Osteocyte (in vitro differentiated cells): ENCODE measurements around the gene APH1B. TPM values are rescaled to one million over a fixed set of nuclear protein-coding genes. Genes with fewer than 3 reads are reported as not detected.

ENCODE experiments used
- DNase-seq: peaks from one replicate; pipeline ENCODE4 v3.0.0; 2021; ENCODE audit warnings: mixed read lengths; ENCODE audit not compliant: unreplicated experiment; ENCODE audit errors: extremely low spot score
- H3K27ac Mint-ChIP-seq: one replicate; pipeline ENCODE4 v1.8.0; 2021; ENCODE audit warnings: mild to moderate bottlenecking, mixed read lengths; ENCODE audit not compliant: unreplicated experiment
- H3K27me3 Mint-ChIP-seq: one replicate; pipeline ENCODE4 v1.8.0; 2021; ENCODE audit warnings: mixed read lengths; ENCODE audit not compliant: unreplicated experiment
- H3K36me3 Mint-ChIP-seq: one replicate; pipeline ENCODE4 v1.8.0; 2021; ENCODE audit warnings: mixed read lengths; ENCODE audit not compliant: unreplicated experiment
- H3K4me1 Mint-ChIP-seq: one replicate; pipeline ENCODE4 v1.8.0; 2021; ENCODE audit warnings: mixed read lengths; ENCODE audit not compliant: unreplicated experiment
- H3K4me3 Mint-ChIP-seq: one replicate; pipeline ENCODE4 v1.8.0; 2021; ENCODE audit warnings: mild to moderate bottlenecking, moderate library complexity, mixed read lengths; ENCODE audit not compliant: unreplicated experiment
- H3K9me3 Mint-ChIP-seq: one replicate; pipeline ENCODE4 v1.8.0; 2021; ENCODE audit warnings: mixed read lengths; ENCODE audit not compliant: unreplicated experiment
- CTCF ChIP-seq: fragments of 200-600 bp; sonication (generic); IDR thresholded peaks from 2 replicates; pipeline ENCODE4 v1.5.0; 2021; ENCODE audit warnings: antibody characterized with exemption, mild to moderate bottlenecking, moderate library complexity
- total RNA-seq: library from RNA; stranded (reverse); gene quantifications from 2 replicates; pipeline ENCODE4 v1.2.1, GENCODE V29; 2021

The APH1B gene
- total RNA-seq, 1 donor from 2014 or later = 13.9 TPM

DNA sequence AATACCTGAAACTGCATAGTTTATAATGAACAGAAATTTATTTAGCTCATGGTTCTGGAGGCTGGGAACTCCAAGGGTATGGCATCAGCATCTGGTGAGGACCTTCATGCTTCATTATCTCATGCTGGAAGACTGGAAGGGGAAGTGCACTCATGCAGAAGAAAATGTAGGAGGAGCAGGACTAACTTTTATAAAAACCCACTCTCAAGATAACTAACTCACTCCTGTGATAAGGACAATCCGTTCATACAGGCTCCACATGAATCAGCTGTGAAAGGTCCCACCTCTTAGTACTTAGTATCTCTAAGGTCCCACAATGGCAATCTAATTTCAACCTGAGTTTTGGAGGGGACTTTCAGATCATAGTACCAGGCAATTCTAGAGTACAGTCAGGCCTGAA, 33.6 kb upstream of the APH1B start:
- no peak for DNase-seq
- Mint-ChIP-seq H3K9me3 (no peaks in the 10 kb centered on the region), H3K27me3 (no peaks in the 10 kb centered on the region), H3K36me3 (peaks cover 7% of the 10 kb centered on the region), H3K4me1 (peaks cover 40% of the 10 kb centered on the region), H3K27ac (peak overlapping the region; percentile 81), H3K4me3 (no peak overlapping the region)
- no peak for TF ChIP-seq CTCF

GRCh38 chr15:63244399-63244798, 33.0 kb upstream of the APH1B start:
- DNase-seq = no peak
- no peak overlapping the region for H3K4me3 Mint-ChIP-seq
- H3K27ac Mint-ChIP-seq = peak overlapping the region; percentile 81
- no peak for TF ChIP-seq CTCF
- no peaks in the 10 kb centered on the region for H3K9me3 Mint-ChIP-seq
- H3K36me3 Mint-ChIP-seq = peaks cover 11% of the 10 kb centered on the region
- H3K27me3 Mint-ChIP-seq = no peaks in the 10 kb centered on the region
- H3K4me1 Mint-ChIP-seq = peaks cover 36% of the 10 kb centered on the region

DNA sequence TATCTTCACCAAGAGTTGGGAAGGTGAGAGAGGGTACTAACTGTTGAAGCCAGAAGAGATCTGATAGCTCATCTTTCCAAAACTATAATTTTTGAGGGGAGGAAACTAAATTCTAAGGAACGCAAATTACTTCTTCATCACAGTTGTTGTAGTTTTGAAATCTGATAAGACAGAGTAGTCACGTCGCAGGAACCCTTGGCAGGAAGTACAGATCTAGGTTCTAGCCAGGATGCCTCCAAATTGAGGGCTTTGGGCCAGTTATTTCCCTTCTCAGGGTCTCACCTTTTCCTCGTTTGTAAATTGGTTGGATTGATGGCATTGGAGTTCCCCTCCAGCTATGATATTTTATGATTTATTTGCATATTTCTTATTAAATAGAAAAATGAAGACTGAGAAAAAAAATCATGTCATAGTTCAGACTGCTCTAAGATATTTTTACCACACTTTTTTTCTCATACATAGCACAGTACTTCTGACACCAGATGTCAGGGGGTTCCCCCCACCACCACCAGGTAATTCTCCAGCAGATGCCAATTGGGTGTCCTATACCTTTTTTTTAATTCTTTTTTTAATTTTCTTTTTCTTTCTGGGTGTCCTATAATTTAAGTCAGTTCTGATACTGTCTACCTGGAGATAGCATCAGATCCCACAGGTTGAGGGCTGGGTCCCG, 32.3 kb upstream of the APH1B start:
- no peak for DNase-seq
- Mint-ChIP-seq H3K36me3 (peaks cover 13% of the 10 kb centered on the region), H3K27ac (peak overlapping the region; percentile 81), H3K27me3 (no peaks in the 10 kb centered on the region), H3K4me1 (peaks cover 37% of the 10 kb centered on the region), H3K9me3 (no peaks in the 10 kb centered on the region), H3K4me3 (no peak overlapping the region)
- no peak for TF ChIP-seq CTCF

GRCh38 chr15:63246691-63247469, 30.5 kb upstream of the APH1B start:
- H3K27ac Mint-ChIP-seq = no peak overlapping the region
- peaks cover 41% of the 10 kb centered on the region for H3K4me1 Mint-ChIP-seq
- H3K27me3 Mint-ChIP-seq = no peaks in the 10 kb centered on the region
- H3K36me3 Mint-ChIP-seq = peaks cover 20% of the 10 kb centered on the region
- H3K9me3 Mint-ChIP-seq = no peaks in the 10 kb centered on the region
- TF ChIP-seq CTCF = no peak
- no peak for DNase-seq
- H3K4me3 Mint-ChIP-seq = no peak overlapping the region

GRCh38 chr15:63250312-63250965, 27.0 kb upstream of the APH1B start:
- H3K4me1 Mint-ChIP-seq = peaks cover 28% of the 10 kb centered on the region
- H3K27ac Mint-ChIP-seq = peak overlapping the region; percentile 73
- H3K4me3 Mint-ChIP-seq = no peak overlapping the region

More at GRCh38 chr15:63250312-63250965, 27.0 kb upstream of the APH1B start:
- H3K27me3 Mint-ChIP-seq = no peaks in the 10 kb centered on the region
- H3K9me3 Mint-ChIP-seq = no peaks in the 10 kb centered on the region
- TF ChIP-seq CTCF = no peak
- peaks cover 18% of the 10 kb centered on the region for H3K36me3 Mint-ChIP-seq
- no peak for DNase-seq
